T-helper 1 cell treated with Interleukin-12 subunit alpha and Interleukin-12 subunit beta and Interleukin-4 antibody, amounts not matched to agents 30 μg/mL and 1 μg/mL, for 36 hours (primary cell): ENCODE measurements around the gene SCNN1B.
"Not testable (repeated sequence)": the region's sequence is repeated elsewhere in the genome, so short reads cannot be mapped to it uniquely, and the experiment has no call there.

Experiments
- H3K27ac Mint-ChIP-seq: one replicate; pipeline ENCODE4 v1.8.0; 2021; ENCODE audit warnings: mild to moderate bottlenecking, mixed read lengths
- H3K27me3 Mint-ChIP-seq: one replicate; pipeline ENCODE4 v1.8.0; 2021; ENCODE audit warnings: low read depth, mixed read lengths
- H3K36me3 Mint-ChIP-seq: one replicate; pipeline ENCODE4 v1.8.0; 2021; ENCODE audit warnings: low read depth, mixed read lengths
- H3K4me1 Mint-ChIP-seq: one replicate; pipeline ENCODE4 v1.8.0; 2021; ENCODE audit warnings: low read depth, mixed read lengths
- H3K4me3 Mint-ChIP-seq: one replicate; pipeline ENCODE4 v1.8.0; 2021; ENCODE audit warnings: mild to moderate bottlenecking, moderate library complexity, mixed read lengths
- H3K9me3 Mint-ChIP-seq: one replicate; pipeline ENCODE4 v1.8.0; 2021; ENCODE audit warnings: mixed read lengths

SCNN1B gene

GRCh38 chr16:23302045-23302956 lies at the start of gene SCNN1B:
SCNN1B (plus strand) TSS chr16:23302302; CDS start chr16:23348600, 46,298 bp downstream.
- H3K9me3 Mint-ChIP-seq: no peaks in the 10 kb centered on the region
- peaks cover 3% of the 10 kb centered on the region for H3K36me3 Mint-ChIP-seq
- no peak within 1 kb of the TSS for H3K27ac Mint-ChIP-seq
- no peak within 1 kb of the TSS for H3K4me3 Mint-ChIP-seq
- no peaks in the 10 kb centered on the region for H3K4me1 Mint-ChIP-seq
- H3K27me3 Mint-ChIP-seq: peaks cover 24% of the 10 kb centered on the region

GRCh38 chr16:23252310-23252709 lies 49.8 kb upstream of the SCNN1B start:
- no peaks in the 10 kb centered on the region for H3K4me1 Mint-ChIP-seq
- H3K36me3 Mint-ChIP-seq: no peaks in the 10 kb centered on the region
- H3K27me3 Mint-ChIP-seq: no peaks in the 10 kb centered on the region
- H3K4me3 Mint-ChIP-seq: no peak overlapping the region
- H3K9me3 Mint-ChIP-seq: no peaks in the 10 kb centered on the region
- no peak overlapping the region for H3K27ac Mint-ChIP-seq

DNA sequence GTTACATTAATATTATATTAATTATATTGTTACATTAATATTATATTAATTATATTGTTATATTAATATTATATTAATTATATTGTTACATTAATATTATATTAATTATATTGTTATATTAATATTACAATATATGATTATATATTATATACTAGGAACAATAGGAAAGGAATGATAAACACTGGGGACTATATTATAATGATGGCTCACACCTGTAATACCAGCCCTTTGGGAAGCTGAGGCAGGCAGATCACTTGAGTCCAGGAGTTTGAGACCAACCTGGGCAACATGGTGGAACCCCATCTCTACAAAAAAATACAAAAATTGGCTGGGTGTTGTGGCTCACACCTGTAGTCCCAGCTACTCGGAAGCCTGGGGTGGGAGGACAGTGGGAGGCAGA lies 48.5 kb upstream of the SCNN1B start:
- not testable (repeated sequence) for H3K27me3 Mint-ChIP-seq, H3K27ac Mint-ChIP-seq, H3K36me3 Mint-ChIP-seq, H3K4me3 Mint-ChIP-seq, H3K9me3 Mint-ChIP-seq, H3K4me1 Mint-ChIP-seq

GRCh38 chr16:23254338-23254737 lies 47.8 kb upstream of the SCNN1B start:
- H3K9me3 Mint-ChIP-seq: no peaks in the 10 kb centered on the region
- H3K36me3 Mint-ChIP-seq: no peaks in the 10 kb centered on the region
- no peak overlapping the region for H3K4me3 Mint-ChIP-seq
- peaks cover 7% of the 10 kb centered on the region for H3K27me3 Mint-ChIP-seq
- no peaks in the 10 kb centered on the region for H3K4me1 Mint-ChIP-seq
- no peak overlapping the region for H3K27ac Mint-ChIP-seq

GRCh38 chr16:23255000-23255399 lies 47.1 kb upstream of the SCNN1B start:
- peaks cover 7% of the 10 kb centered on the region for H3K27me3 Mint-ChIP-seq
- H3K9me3 Mint-ChIP-seq: no peaks in the 10 kb centered on the region
- no peaks in the 10 kb centered on the region for H3K36me3 Mint-ChIP-seq
- H3K4me3 Mint-ChIP-seq: no peak overlapping the region
- no peaks in the 10 kb centered on the region for H3K4me1 Mint-ChIP-seq
- no peak overlapping the region for H3K27ac Mint-ChIP-seq

GRCh38 chr16:23256440-23256839 lies 45.7 kb upstream of the SCNN1B start:
- H3K27me3 Mint-ChIP-seq: peaks cover 7% of the 10 kb centered on the region
- no peaks in the 10 kb centered on the region for H3K4me1 Mint-ChIP-seq
- H3K4me3 Mint-ChIP-seq: no peak overlapping the region
- H3K27ac Mint-ChIP-seq: no peak overlapping the region
- H3K9me3 Mint-ChIP-seq: no peaks in the 10 kb centered on the region
- no peaks in the 10 kb centered on the region for H3K36me3 Mint-ChIP-seq

DNA sequence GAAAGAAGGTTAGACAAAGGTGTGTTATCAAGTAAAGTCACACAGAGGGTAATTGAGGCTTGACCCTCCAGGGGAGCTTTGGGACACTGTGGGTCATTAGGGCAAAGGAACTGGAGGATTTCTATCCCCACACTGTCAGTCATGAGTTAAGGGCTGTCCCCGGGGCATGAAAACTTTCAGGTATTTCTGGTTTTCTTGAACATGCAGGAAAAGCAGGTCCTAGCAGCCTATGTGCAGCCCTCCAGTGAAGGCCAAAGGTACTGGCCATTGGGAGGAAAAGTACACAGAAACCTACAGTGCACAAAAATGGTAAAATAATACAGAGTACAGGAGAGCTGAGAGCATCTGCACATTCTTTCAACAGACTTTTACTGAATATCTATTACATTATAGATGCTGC lies 44.4 kb upstream of the SCNN1B start:
- no peak overlapping the region for H3K27ac Mint-ChIP-seq
- no peak overlapping the region for H3K4me3 Mint-ChIP-seq
- no peaks in the 10 kb centered on the region for H3K4me1 Mint-ChIP-seq
- no peaks in the 10 kb centered on the region for H3K9me3 Mint-ChIP-seq
- H3K36me3 Mint-ChIP-seq: no peaks in the 10 kb centered on the region
- peaks cover 7% of the 10 kb centered on the region for H3K27me3 Mint-ChIP-seq

GRCh38 chr16:23258919-23259237 lies 43.2 kb upstream of the SCNN1B start:
- Mint-ChIP-seq H3K36me3 (no peaks in the 10 kb centered on the region), H3K27me3 (peaks cover 7% of the 10 kb centered on the region), H3K27ac (no peak overlapping the region), H3K4me3 (no peak overlapping the region), H3K4me1 (no peaks in the 10 kb centered on the region), H3K9me3 (no peaks in the 10 kb centered on the region)

DNA sequence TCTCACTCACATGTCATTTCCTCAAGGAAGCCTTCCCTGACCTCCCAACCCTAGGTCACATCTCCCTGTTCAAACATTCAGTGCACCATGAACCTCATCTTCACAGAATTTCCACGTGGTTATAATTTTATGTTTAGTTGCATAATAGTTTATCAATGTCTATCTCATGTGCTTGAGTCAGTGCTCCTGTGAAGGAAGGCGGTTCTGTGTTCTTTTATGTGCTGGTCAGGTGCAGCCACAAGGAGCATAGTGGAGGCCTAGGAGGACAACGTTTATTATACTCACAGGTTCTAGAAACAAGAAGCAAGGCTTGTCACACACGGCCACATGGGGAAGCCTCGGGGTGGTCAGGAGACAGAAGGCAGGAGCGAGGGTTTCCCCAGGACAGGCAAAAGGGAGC lies 34.5 kb upstream of the SCNN1B start:
- no peaks in the 10 kb centered on the region for H3K4me1 Mint-ChIP-seq
- H3K4me3 Mint-ChIP-seq: no peak overlapping the region
- H3K9me3 Mint-ChIP-seq: no peaks in the 10 kb centered on the region
- H3K36me3 Mint-ChIP-seq: no peaks in the 10 kb centered on the region
- no peak overlapping the region for H3K27ac Mint-ChIP-seq
- H3K27me3 Mint-ChIP-seq: no peaks in the 10 kb centered on the region

DNA sequence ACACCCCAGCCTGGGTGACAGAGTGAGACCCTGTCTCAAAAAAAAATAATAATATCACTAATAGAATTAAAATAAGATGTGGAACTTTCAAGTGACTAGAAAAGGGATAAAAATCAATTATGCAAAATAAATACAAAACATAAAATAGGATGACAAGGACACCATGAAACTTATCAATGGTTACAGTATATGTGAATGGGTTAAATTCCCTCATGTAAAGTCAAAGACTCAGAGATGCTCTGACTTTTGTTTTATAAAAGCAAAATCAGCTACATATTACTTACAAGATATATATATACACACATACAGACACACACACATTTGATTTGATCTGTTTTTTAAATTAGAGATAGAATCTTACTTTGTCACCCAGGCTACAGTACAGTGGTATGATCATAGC lies 33.5 kb upstream of the SCNN1B start:
- H3K27ac Mint-ChIP-seq: no peak overlapping the region
- H3K9me3 Mint-ChIP-seq: no peaks in the 10 kb centered on the region
- H3K36me3 Mint-ChIP-seq: no peaks in the 10 kb centered on the region
- H3K4me3 Mint-ChIP-seq: no peak overlapping the region
- H3K27me3 Mint-ChIP-seq: no peaks in the 10 kb centered on the region
- H3K4me1 Mint-ChIP-seq: no peaks in the 10 kb centered on the region

- Mint-ChIP-seq H3K9me3 (no peaks in the 10 kb centered on the region), H3K27ac (no peak overlapping the region), H3K4me1 (no peaks in the 10 kb centered on the region), H3K36me3 (no peaks in the 10 kb centered on the region), H3K4me3 (no peak overlapping the region), H3K27me3 (no peaks in the 10 kb centered on the region)
Measured at GRCh38 chr16:23269248-23269953, 32.7 kb upstream of the SCNN1B start.

GRCh38 chr16:23270654-23271053 lies 31.4 kb upstream of the SCNN1B start:
- H3K4me1 Mint-ChIP-seq: no peaks in the 10 kb centered on the region
- no peaks in the 10 kb centered on the region for H3K9me3 Mint-ChIP-seq
- no peaks in the 10 kb centered on the region for H3K27me3 Mint-ChIP-seq
- H3K27ac Mint-ChIP-seq: no peak overlapping the region
- no peak overlapping the region for H3K4me3 Mint-ChIP-seq
- H3K36me3 Mint-ChIP-seq: no peaks in the 10 kb centered on the region

DNA sequence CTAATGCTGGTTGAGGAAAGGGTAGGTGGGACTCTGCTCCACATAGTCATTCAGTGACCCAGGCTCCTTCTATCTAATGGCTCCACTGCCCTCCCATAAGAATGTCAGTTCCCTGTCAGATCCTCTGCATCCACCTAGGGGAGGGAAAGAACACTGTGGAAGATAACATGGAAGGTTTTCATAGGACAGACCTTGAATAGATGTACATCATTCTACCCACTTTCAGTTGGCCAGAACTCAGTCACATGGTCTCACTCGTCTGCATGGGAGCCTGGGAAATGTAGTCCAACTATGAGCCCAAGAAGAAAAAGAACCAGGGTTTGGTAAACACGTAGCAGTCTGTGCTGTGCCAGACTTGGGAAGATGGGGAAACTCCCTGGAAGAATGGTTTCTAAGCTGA lies 27.1 kb upstream of the SCNN1B start:
- H3K27ac Mint-ChIP-seq: no peak overlapping the region
- H3K4me1 Mint-ChIP-seq: peaks cover 4% of the 10 kb centered on the region
- H3K9me3 Mint-ChIP-seq: no peaks in the 10 kb centered on the region

DNA sequence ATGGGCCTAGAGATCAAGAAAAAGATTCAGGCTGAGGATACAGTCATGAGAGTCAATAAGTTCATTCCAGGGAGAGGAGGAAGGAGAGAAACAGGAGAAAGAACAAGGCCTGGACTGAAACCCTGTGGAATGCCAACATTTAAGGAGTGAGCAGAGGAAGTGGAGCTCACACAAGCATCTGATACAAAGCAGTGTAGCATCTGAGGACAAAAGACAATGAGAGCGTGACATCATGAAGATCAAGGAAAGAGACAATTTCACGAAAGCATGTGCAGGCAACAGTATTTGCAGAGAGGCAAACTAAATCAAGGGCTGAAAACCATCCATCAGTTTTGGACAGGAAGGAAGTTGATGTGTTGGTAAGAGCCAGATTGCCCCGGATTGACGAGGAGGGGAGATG lies 25.3 kb upstream of the SCNN1B start:
- H3K4me3 Mint-ChIP-seq: no peak overlapping the region
- no peak overlapping the region for H3K27ac Mint-ChIP-seq
- H3K27me3 Mint-ChIP-seq: peaks cover 9% of the 10 kb centered on the region
- no peaks in the 10 kb centered on the region for H3K9me3 Mint-ChIP-seq
- peaks cover 4% of the 10 kb centered on the region for H3K4me1 Mint-ChIP-seq
- H3K36me3 Mint-ChIP-seq: no peaks in the 10 kb centered on the region

More for the DNA sequence above, 27.1 kb upstream of the SCNN1B start:
- Mint-ChIP-seq H3K4me3 (no peak overlapping the region), H3K36me3 (no peaks in the 10 kb centered on the region), H3K27me3 (peaks cover 9% of the 10 kb centered on the region)

DNA sequence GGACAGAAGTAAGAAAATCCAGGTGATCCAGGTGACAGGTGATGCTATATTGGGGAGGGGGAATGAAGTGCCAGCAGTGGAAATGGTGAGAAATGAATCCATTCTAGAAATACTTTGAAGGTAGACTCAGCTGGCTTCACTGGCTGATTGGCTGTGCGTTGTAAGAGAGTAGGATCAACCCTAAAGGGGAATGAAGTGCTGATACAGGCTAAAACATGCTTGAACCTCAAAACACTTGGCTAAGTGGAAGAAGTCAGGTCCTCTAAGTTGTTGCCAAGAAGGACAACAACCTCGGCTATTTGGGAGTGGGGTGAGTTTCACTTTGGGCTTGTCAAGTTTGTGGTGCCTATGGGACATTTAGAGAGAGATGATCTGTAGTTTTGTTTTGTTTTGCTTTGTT lies 24.1 kb upstream of the SCNN1B start:
- peaks cover 9% of the 10 kb centered on the region for H3K27me3 Mint-ChIP-seq
- H3K9me3 Mint-ChIP-seq: no peaks in the 10 kb centered on the region
- H3K4me1 Mint-ChIP-seq: peaks cover 4% of the 10 kb centered on the region
- H3K27ac Mint-ChIP-seq: no peak overlapping the region
- H3K36me3 Mint-ChIP-seq: no peaks in the 10 kb centered on the region
- H3K4me3 Mint-ChIP-seq: no peak overlapping the region
